Measurements from ENCODE around the gene GFRA1.

DNA sequence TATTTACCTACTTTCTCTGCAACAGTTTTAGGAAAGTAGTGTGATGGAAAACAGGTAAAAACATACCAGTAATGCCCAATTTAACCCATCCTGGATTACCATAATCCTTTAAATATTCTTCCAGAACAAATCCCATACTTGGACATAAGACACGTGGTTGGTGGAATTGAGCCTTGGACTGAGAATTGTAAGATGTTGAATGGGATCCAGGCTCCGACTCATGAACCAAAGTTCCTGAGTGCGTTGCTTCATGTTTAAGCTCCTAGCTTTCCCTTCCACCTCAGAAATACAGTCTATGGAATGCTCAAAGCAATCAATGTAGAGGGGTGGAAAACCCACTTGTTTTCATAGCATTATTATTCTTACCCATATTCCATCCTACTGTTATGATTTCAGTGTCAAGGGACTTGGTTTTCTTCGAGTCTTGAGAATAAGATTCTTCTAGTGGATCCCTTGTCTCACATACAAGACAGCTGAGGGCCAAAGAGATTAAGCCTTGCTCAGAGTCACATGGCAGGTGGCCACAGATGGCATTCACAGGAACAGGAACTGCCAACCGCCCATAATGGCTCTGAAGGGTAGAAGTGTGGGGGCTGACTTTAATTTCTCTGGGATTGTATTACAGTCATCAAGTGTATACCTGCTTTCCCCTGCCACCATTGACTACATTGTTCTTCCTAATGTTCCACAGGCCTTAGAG is 171.2 kb downstream of the GFRA1 start:
- TF ChIP-seq, protein P1, sequence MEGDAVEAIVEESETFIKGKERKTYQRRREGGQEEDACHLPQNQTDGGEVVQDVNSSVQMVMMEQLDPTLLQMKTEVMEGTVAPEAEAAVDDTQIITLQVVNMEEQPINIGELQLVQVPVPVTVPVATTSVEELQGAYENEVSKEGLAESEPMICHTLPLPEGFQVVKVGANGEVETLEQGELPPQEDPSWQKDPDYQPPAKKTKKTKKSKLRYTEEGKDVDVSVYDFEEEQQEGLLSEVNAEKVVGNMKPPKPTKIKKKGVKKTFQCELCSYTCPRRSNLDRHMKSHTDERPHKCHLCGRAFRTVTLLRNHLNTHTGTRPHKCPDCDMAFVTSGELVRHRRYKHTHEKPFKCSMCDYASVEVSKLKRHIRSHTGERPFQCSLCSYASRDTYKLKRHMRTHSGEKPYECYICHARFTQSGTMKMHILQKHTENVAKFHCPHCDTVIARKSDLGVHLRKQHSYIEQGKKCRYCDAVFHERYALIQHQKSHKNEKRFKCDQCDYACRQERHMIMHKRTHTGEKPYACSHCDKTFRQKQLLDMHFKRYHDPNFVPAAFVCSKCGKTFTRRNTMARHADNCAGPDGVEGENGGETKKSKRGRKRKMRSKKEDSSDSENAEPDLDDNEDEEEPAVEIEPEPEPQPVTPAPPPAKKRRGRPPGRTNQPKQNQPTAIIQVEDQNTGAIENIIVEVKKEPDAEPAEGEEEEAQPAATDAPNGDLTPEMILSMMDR (IDR thresholded peaks at IDR 0.05) = no peak
- TF ChIP-seq POLR2A (IDR thresholded peaks at IDR 0.05) = no peak

Measured in Peyer's patch (tissue), 4 donors.